Stimulated activated CD8-positive, alpha-beta memory T cell treated with anti-CD3 and anti-CD28 coated beads, Interleukin-12 subunit alpha, Interleukin-12 subunit beta, amount 100 ng/mL, for 1 hour (primary cell): Measurements from ENCODE around the gene DIRAS1.
"Not testable (repeated sequence)": the region's sequence is repeated elsewhere in the genome, so short reads cannot be mapped to it uniquely, and the experiment has no call there.

Source experiments
- DNase-seq: peaks from one replicate; pipeline ENCODE4 v3.0.0-alpha.2; 2020; ENCODE audit warnings: low read depth

The DIRAS1 gene

DNA sequence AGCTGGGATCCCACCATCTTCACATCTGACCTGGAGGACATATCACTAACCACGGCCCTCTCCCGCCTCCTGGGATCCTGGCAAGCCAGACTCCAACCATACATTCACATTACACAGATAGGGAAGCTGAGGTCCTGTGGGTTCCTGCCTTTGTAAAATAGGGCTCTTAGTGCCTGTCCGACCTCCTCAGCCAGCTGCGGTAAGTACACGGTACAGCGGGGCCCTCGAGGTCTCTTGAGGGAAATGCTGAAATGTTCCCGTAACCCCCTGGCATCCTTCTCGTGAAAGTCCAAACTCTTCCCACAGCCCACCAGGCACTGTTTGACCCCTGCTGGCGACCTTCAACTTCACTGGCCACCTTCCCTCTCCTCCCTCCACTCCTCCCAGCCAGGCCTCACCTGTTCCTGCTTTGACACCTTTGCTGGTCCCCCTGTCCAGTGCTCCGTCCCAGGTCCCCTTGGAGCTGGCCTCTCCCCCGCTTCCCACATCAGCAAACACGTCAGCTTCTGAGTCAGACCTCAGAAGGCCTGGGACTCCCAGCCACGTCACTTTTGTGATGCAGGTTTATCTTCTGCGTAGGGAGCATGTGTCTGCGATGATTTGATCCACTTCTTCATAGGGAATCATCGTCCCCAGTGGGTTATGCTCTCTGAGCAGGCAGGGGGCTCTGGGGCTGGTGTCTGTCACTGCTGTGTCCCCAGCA, 9.8 kb downstream of the DIRAS1 start:
- no peak for DNase-seq

- no peak for DNase-seq
These were observed 14.9 kb downstream of the DIRAS1 start for GRCh38 chr19:2706251-2706650.

DNA sequence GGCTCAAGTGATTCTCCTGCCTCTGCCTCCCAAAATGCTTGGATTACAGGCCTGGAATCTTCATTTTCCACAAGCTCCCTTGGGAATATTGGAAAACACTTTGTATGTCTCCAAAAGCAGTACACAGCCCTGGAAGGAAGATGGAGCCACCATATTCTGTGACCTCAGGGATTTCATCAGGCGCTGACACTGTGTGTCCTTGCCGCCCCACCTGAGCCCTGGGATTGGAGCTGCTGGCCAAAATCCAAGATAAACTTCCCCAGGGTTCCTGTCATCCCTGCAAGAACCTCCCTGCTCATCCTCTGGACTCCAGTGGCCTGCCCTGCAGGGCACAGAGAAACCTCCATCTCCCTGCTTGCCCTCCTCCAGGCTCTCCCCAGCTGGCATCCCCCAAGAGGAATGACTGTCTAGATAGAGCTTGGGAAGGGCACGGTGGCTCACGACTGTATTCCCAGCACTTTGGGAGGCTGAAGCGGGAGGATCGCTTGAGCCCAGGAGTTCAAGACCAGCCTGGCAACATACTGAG, 17.4 kb downstream of the DIRAS1 start:
- no peak for DNase-seq

DNA sequence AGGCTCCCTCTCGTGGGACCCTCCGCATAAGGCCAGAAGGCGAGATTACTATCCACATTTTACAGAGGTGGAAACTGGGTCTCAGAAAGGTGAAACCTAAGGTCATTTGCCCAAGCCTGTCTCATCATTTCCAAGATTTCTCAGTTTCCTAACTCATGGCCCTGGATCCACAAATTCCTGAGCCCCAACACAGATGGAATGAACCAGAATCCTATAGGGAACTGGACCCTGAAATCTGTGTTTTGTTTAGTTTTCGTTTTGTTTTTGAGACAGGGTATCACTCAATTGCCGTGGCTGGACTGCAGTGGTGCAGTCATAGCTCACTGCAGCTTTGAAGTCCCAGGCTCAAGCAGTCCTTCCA, 18.1 kb downstream of the DIRAS1 start:
- DNase-seq = no peak

DNA sequence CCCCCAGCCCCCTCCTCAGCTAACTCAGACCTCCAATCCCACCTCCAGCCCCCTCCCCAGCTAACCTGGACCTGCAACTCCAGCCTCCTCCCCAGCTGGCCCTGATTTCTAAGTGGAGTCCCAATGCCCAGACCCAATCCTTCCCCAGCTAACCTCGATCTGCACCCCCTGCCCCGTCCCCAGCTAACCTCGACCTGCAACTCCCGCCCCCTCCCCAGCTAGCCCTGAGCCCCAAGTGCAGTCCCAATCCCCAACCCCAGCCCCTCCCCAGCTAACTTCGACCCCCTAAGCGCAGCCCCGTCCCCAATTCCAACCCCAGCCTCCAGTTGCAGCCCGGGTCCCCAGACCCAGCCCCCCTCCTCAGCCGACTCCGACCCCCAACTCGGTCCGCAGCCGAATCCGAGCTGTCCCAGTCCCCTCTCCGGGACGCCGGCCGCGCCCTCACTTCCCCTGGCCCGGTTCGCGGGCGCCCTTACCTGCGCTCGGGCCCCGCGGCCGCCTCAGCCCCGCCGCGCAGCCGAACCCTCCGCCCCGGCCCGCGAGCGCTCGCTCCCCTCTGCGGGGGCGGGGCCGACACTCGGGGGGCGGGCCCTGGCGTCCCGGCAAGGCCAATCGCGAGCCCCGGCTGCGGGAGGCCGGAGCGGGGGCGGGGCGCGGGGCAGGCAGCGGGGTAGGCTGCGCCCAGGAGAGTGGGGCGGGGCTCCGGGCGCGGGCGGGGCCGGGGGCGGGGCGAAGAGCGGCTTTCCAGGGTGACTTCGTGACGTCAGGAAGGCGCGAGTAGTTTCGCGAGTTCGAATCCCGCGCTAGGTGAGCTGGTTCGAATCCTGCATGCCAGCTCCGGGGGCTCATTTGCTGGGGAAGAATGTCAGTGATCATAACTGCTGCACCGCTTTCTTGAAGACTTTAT, 18.7 kb downstream of the DIRAS1 start, which contains the start of gene GNG7:
TSS of gene GNG7 (minus strand) at position 525 of the 907 bp plus-strand sequence. CDS start 182,006 bp downstream, outside the sequence.
- DNase-seq = peak; percentile 83

DNA sequence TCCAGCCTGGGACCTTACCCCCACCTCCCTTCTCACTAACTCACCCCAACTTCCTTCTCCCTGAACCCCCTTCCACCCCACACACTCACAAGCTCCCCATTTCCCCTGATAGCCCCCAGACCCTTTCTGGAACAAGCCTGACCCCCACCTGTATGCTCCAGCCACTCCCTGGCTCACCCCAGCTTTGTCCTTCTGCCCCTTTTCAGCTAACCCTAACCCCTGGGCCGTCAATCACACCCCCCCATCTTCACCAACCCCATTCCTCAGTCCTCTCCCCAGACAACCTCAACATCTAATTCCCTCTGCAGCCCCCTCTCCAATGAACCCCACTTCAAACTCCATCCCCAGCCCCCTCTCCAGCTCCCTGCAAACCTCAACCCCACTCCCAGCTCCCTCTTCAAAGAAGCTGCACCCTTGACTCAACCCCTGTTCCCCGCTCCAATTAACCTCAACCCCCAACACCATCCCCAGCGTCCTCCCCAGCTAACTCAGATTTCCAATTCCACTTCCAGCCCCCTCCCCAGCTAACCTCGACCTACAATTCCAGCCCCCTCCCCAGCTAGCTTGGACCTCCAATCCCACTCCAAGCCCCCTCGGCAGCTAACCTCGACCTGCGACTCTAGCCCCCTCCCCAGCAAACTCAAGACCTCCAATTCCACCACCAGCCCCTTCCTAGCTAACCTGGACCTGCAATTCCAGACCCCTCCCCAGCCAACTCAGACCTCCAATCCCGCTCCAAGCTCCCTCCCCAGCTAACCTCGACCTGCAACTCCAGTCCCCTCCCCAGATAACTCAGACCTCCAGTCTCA, 19.6 kb downstream of the DIRAS1 start:
- no peak for DNase-seq

- no peak for DNase-seq
These were observed 20.4 kb downstream of the DIRAS1 start for GRCh38 chr19:2700660-2701360.

DNA sequence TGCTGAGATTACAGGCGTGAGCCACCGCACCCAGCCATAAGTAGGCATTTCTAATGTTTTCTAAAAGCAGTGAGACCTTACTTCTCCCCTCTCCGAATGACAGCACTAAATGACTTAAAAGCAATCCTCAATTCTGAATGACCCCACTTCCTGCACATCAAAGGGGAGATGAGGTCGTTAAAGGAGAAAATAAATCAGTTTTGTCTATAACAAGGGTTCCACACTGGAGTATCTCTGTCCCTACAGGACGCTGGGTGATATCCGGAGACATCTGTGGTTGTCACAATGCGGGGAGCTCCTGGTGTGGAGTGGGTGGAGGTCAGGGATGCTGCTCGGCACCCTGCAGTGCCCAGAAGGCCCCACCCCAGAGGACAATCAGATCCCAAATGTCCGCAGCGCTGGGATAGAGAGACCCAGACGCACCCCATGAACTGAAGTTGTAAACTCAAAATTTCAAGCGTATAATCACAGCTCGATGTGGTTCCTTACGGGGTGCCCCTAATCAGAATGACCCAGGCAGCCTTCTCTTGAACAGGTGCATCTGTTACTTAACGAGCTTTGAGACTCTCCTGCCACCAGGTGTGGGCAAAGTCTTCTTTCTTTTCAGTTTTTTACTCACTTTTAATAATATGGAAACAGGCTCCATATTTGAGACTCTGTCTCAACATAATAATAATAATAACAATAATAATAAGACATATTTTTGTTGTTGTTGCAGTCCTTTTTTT, 21.6 kb downstream of the DIRAS1 start:
- no peak for DNase-seq

GRCh38 chr19:2694196-2694595, 27.0 kb downstream of the DIRAS1 start:
- DNase-seq = no peak

GRCh38 chr19:2693492-2694160, 27.5 kb downstream of the DIRAS1 start:
- DNase-seq = no peak

DNA sequence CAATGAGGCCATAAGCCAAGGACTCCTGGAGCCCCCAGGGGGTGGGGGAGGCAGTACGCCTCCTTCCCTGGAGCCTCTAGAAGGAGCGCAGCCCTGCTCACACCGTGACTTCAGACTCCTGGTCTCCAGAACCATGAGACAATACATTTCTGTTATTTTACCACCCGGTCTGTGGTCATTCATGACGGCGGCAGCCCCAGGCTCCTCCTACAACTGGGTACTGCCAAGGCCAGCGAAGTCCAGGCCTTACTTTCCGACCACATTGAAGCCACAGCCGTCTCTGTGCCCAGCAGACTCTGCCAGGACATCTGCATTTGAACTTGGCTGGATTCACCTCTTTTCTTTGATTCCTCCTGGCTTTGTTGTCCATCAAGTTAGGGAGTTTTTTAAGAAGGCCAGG, 29.2 kb downstream of the DIRAS1 start:
- no peak for DNase-seq

DNA sequence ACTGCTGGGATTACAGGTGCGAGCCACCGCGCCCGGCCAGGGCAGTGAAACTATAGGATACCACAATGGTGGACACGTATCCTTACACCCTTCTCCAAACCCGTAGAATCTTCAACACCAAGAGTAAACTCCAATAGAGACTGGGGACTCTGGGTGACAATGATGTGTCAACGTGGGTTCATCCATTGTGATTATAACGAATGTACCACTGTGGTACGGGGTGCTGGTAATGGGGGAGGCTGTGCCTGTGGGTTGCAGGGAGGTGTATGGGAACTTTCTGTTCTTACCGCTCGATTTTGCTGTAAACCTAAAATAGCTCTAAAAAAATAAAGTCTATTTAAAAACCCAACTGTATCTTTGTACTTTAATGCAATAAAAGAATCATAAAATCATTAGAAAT, 30.3 kb downstream of the DIRAS1 start:
- DNase-seq = no peak

DNA sequence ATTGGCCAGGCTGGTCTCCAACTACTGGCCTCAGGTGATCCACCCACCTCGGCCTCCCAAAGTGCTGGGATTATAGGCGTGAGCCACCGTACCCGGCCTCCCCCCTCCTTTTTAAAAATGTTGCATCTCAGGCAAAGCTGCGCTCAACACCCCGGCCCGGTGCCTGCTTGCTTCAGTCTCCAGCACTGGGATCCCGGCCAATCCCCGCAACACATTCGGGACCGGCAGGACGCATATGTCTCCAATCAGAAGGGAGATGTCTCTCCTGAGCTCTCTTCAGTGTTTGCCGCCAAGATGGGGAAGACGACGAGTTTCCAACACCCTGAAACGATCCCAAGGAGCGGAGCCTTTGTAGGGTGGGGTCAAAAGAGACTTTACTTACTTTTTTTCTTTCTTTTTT, 34.8 kb downstream of the DIRAS1 start:
- DNase-seq = no peak

DNA sequence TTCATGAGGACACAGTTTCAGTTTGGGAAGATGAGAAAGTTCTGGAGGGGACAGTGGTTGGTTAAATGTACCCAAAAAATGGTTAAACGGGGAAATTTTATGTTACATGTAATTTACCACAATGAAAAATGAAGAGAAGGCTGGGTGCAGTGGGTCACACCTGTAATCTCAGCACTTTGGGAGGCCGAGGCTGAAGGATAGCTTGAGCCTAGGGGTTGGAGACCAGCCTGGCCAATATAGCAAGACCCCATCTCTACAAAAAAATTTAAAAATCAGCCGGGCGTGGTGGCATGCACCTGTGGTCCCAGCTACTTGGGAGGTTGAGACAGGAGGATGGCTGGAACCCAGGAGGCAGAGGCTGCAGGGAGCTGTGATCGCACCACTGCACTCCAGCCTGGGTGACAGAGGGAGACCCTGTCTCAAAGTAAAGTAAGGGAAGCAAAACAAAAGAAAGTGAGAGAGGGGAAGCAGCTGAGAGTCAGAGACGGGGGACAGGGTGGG, 35.9 kb downstream of the DIRAS1 start:
- no peak for DNase-seq

DNA sequence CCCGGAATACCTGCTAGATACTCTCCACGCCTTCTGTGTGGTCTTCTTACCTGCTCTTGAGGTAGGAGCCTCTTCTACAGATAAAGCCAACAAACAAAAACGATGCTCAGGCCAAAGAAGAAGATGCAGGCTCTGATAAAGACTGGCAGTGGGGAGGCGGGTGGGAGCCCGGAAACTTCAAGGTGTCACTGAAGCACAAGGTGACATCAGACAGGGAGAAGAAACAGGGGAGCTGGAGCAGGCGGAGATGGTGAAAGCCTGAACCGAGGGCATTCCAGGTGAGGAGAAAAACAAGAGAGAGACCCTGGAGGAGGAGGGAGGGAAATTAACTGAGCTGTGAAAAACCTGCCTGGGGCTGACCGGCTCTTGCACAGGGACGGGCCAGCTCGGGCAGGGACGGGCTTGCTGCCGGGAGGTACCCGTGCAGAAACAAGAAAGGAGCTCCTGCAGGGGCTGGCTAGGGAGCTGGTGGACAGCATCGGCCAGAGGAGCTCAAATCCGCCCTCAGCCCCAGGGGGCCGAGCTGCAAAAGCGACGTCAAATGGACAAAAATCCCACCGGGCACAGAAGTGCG, 37.7 kb downstream of the DIRAS1 start:
- no peak for DNase-seq

GRCh38 chr19:2680808-2681207, 40.4 kb downstream of the DIRAS1 start:
- no peak for DNase-seq

GRCh38 chr19:2679439-2679838, 41.7 kb downstream of the DIRAS1 start:
- DNase-seq = no peak

DNA sequence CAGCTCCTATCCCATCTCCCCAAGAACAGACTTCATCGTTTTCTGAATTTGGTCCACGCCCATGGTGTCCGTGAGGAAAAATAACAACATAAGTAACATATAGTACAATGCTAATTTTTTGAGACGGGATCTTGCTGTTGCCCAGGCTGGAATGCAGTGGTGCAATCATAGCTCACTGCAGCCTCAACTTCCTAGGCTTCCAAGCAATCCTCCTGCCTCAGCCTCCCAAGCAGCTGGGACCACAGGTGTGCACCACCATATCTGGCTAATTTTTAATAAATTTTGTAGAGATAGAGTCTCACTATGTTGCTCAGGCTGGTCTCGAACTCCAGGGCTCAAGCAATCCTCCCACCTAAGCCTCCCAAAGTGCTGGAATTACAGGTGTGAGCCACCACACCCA, 42.2 kb downstream of the DIRAS1 start:
- DNase-seq = not testable (repeated sequence)

- no peak for DNase-seq
These were observed 43.0 kb downstream of the DIRAS1 start for GRCh38 chr19:2678044-2678671.
